ENCODE results near the gene PBX4. TPM values are rescaled to one million over a fixed set of nuclear protein-coding genes. Genes with fewer than 3 reads are reported as not detected.

The PBX4 gene
- total and polyA plus RNA-seq, 2 experiments from 2014 or later = 0.32 to 0.63 TPM

DNA sequence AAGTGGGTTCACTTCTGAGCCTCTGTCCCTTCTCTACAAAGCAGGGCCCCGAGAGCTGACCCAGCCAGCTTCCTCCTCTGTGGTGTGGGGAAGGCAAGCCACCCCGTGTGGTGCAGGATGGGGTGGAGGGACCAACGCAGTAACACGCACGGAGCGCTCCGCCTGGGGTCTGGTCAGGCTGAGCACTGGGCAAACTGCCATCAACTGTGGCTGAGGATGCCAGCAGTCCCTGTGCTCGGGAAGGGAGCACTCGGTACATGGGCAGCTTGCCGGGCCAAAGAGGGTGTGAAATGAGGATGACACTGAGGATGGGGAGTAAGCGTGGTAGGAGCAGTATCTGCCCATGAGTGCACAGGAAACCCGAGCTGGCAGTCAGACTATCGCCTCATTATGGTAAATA is 32.6 kb upstream of the PBX4 start:
- in situ Hi-C loops (cut with MboI) = no loop called here
- H3F3A ChIP-seq (ENCODE audit: insufficient read depth) = no peaks in the 10 kb centered on the region
- H3K27me3 ChIP-seq (replicated peaks; ENCODE audit: insufficient read depth) = no peaks in the 10 kb centered on the region
- H3K4me1 ChIP-seq (ENCODE audit: insufficient read depth) = no peaks in the 10 kb centered on the region
- H3K36me3 ChIP-seq (ENCODE audit: low read depth) = peaks cover 5% of the 10 kb centered on the region; the same call in 1 of the 2 replicates
- H4K20me1 ChIP-seq (ENCODE audit: insufficient read depth) = no peaks in the 10 kb centered on the region
- no peak overlapping the region for H3K27ac ChIP-seq
- no peak overlapping the region for H3K4me2 ChIP-seq (ENCODE audit: unreplicated experiment)
- no peaks in the 10 kb centered on the region for H3K79me2 ChIP-seq (ENCODE audit: insufficient read depth)
- no peak for DNase-seq
- 66 to 70% methylated on average over 13 of the region's 13 CpGs for WGBS, 2 experiments (ENCODE audit: low coverage in 1 of 2, low lambda C conversion rate in 2 of 2, missing lambda C conversion rate in 2 of 2)
- H3K9ac ChIP-seq = no peak overlapping the region
- H2AFZ ChIP-seq = no peak overlapping the region
- H3K9me3 ChIP-seq (ENCODE audit: low read depth) = no peaks in the 10 kb centered on the region
- H3K4me3 ChIP-seq = no peak overlapping the region
- no peak for TF ChIP-seq EZH2 (IDR thresholded peaks at IDR 0.05; ENCODE audit: insufficient read depth, poor library complexity, severe bottlenecking)
- H3K9me2 ChIP-seq (ENCODE audit: insufficient read depth) = no peaks in the 10 kb centered on the region

DNA sequence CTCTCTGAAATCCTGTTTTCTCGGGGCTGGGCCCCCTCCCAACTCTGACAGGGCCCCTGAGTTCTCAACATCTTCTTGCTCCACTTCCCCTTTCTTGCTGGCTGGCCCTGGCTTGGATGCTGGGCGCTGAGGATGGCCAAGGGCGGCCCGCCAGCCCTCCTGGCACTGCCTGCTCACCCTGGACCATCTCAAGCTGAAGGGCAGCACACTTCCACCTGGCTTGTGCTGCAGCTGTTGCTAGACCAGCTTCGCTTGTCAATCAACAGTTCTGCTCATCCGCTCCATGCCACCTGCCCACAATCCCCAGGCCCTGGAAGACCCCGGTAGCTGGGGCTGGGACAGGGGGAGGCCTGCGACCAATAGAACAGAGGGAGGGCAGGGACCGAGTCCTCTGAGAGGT is 31.8 kb upstream of the PBX4 start:
- no peaks in the 10 kb centered on the region for H4K20me1 ChIP-seq (ENCODE audit: insufficient read depth)
- H3K9me2 ChIP-seq (ENCODE audit: insufficient read depth) = no peaks in the 10 kb centered on the region
- H3K4me3 ChIP-seq = no peak overlapping the region
- H3K9ac ChIP-seq = no peak overlapping the region
- H3K79me2 ChIP-seq (ENCODE audit: insufficient read depth) = no peaks in the 10 kb centered on the region
- no peaks in the 10 kb centered on the region for H3F3A ChIP-seq (ENCODE audit: insufficient read depth)
- TF ChIP-seq EZH2 (IDR thresholded peaks at IDR 0.05; ENCODE audit: insufficient read depth, poor library complexity, severe bottlenecking) = no peak
- no peak for TF ChIP-seq EZH2phosphoT487 (IDR thresholded peaks at IDR 0.05; ENCODE audit: insufficient read depth, low read depth)
- in situ Hi-C loops (cut with MboI) = no loop called here
- H2AFZ ChIP-seq = no peak overlapping the region
- 95 to 96% methylated on average over 9 of the region's 9 CpGs for WGBS, 2 experiments (ENCODE audit: low coverage in 1 of 2, low lambda C conversion rate in 2 of 2, missing lambda C conversion rate in 2 of 2)
- H3K9me3 ChIP-seq (ENCODE audit: low read depth) = no peaks in the 10 kb centered on the region
- no peak for DNase-seq
- no peak overlapping the region for H3K4me2 ChIP-seq (ENCODE audit: unreplicated experiment)
- no peaks in the 10 kb centered on the region for H3K27me3 ChIP-seq (replicated peaks; ENCODE audit: insufficient read depth)
- no peak overlapping the region for H3K27ac ChIP-seq
- no peaks in the 10 kb centered on the region for H3K4me1 ChIP-seq (ENCODE audit: insufficient read depth)
- peaks cover 5% of the 10 kb centered on the region; the same call in 1 of the 2 replicates for H3K36me3 ChIP-seq (ENCODE audit: low read depth)

DNA sequence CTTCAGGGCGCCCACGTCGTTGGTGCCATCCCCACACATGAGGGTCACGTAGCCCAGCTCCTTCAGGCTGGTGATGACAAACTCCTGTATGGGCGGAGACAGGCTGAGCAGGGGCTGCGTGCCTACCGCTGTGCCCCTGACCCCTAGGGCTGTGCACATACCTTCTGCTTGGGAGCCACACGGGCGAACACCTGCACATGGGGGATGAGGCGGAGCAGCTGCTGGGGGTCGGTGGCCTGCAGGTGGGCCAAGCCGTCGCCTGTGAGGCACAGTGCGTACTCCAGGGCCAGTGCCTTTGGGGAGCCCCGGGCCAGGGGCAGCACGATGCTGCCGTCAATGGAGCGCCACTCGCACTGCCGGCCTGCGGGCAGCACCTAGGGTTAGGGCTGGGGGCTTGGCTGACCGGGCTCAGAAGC is 31.1 kb upstream of the PBX4 start:
- Histone ChIP-seq H3K9me3 (ENCODE audit: low read depth) (no peaks in the 10 kb centered on the region), H3K9me2 (ENCODE audit: insufficient read depth) (no peaks in the 10 kb centered on the region), H3K27ac (no peak overlapping the region), H3F3A (ENCODE audit: insufficient read depth) (peaks cover 1% of the 10 kb centered on the region), H3K4me3 (no peak overlapping the region), H2AFZ (no peak overlapping the region), H4K20me1 (ENCODE audit: insufficient read depth) (no peaks in the 10 kb centered on the region), H3K4me1 (ENCODE audit: insufficient read depth) (no peaks in the 10 kb centered on the region), H3K27me3 (replicated peaks; ENCODE audit: insufficient read depth) (no peaks in the 10 kb centered on the region), H3K36me3 (ENCODE audit: low read depth) (no peaks in the 10 kb centered on the region; the same call in 1 of the 2 replicates), H3K4me2 (ENCODE audit: unreplicated experiment) (no peak overlapping the region), H3K79me2 (ENCODE audit: insufficient read depth) (no peaks in the 10 kb centered on the region), H3K9ac (no peak overlapping the region)
- no peak for TF ChIP-seq EZH2 (IDR thresholded peaks at IDR 0.05; ENCODE audit: insufficient read depth, poor library complexity, severe bottlenecking)
- no peak for TF ChIP-seq EZH2phosphoT487 (IDR thresholded peaks at IDR 0.05; ENCODE audit: insufficient read depth, low read depth)
- in situ Hi-C loops (cut with MboI) = no loop called here
- WGBS, 2 experiments (ENCODE audit: low coverage in 1 of 2, low lambda C conversion rate in 2 of 2, missing lambda C conversion rate in 2 of 2) = 90 to 92% methylated on average over 18 to 22 of the region's 22 CpGs
- DNase-seq = no peak

DNA sequence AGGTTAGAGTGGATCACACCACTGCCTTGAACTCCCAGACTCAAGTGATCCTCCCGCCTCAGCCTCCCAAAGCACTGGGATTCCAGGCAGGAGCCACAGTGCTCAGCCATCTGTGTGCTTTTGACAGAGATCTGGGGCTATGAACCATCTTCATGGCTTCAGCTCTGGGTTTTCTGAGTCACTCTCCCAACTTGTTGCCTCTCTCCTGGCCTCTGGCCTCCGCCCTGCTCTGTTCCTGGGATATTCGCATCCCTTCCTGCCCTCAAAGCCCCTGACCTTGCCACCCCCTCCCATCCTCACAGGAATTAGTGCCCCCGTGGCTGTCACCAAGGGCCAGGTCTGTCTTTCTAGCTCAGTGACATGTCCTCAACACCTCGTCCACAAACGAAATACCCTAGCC is 30.7 kb upstream of the PBX4 start:
- H4K20me1 ChIP-seq (ENCODE audit: insufficient read depth) = no peaks in the 10 kb centered on the region
- no peaks in the 10 kb centered on the region; the same call in 1 of the 2 replicates for H3K36me3 ChIP-seq (ENCODE audit: low read depth)
- no peaks in the 10 kb centered on the region for H3K9me2 ChIP-seq (ENCODE audit: insufficient read depth)
- H3K27ac ChIP-seq = no peak overlapping the region
- H3K79me2 ChIP-seq (ENCODE audit: insufficient read depth) = no peaks in the 10 kb centered on the region
- TF ChIP-seq EZH2phosphoT487 (IDR thresholded peaks at IDR 0.05; ENCODE audit: insufficient read depth, low read depth) = no peak
- no peak for TF ChIP-seq EZH2 (IDR thresholded peaks at IDR 0.05; ENCODE audit: insufficient read depth, poor library complexity, severe bottlenecking)
- in situ Hi-C loops (cut with MboI) = no loop called here
- WGBS, 2 experiments (ENCODE audit: low coverage in 1 of 2, low lambda C conversion rate in 2 of 2, missing lambda C conversion rate in 2 of 2) = 86 to 87% methylated on average over 6 of the region's 6 CpGs
- H3F3A ChIP-seq (ENCODE audit: insufficient read depth) = peaks cover 5% of the 10 kb centered on the region
- no peaks in the 10 kb centered on the region for H3K27me3 ChIP-seq (replicated peaks; ENCODE audit: insufficient read depth)
- no peak overlapping the region for H3K4me2 ChIP-seq (ENCODE audit: unreplicated experiment)
- no peaks in the 10 kb centered on the region for H3K4me1 ChIP-seq (ENCODE audit: insufficient read depth)
- H3K9me3 ChIP-seq (ENCODE audit: low read depth) = no peaks in the 10 kb centered on the region
- no peak overlapping the region for H3K9ac ChIP-seq
- no peak overlapping the region for H2AFZ ChIP-seq
- H3K4me3 ChIP-seq = no peak overlapping the region
- peak; percentile 33 for DNase-seq
